Activated CD4-positive, CD25-positive, alpha-beta regulatory T cell treated with anti-CD3 and anti-CD28 coated beads, Interleukin-2, amount 50 U/mL, for 72 hours (primary cell): ENCODE data around the gene TATDN2.
"Not testable (repeated sequence)": the region's sequence is repeated elsewhere in the genome, so short reads cannot be mapped to it uniquely, and the experiment has no call there.

Experiments
- DNase-seq: peaks from one replicate; pipeline ENCODE4 v3.0.0; 2021

TATDN2 gene

GRCh38 chr3:10272476-10272875 is 24.2 kb downstream of the TATDN2 start:
- DNase-seq = not testable (repeated sequence)

GRCh38 chr3:10272977-10273376 is 24.7 kb downstream of the TATDN2 start:
- no peak for DNase-seq

GRCh38 chr3:10273702-10274305 is 25.5 kb downstream of the TATDN2 start:
- no peak for DNase-seq

GRCh38 chr3:10274601-10275000 is 26.3 kb downstream of the TATDN2 start:
- no peak for DNase-seq

GRCh38 chr3:10277115-10277625 is 28.9 kb downstream of the TATDN2 start:
- no peak for DNase-seq

GRCh38 chr3:10278501-10278900 is 30.2 kb downstream of the TATDN2 start:
- DNase-seq = no peak

GRCh38 chr3:10279384-10280176 is 31.3 kb downstream of the TATDN2 start:
- DNase-seq = no peak

- no peak for DNase-seq
Observed at GRCh38 chr3:10280177-10280529, 31.9 kb downstream of the TATDN2 start.

- no peak for DNase-seq
Observed at GRCh38 chr3:10280571-10280970, 32.3 kb downstream of the TATDN2 start.

- DNase-seq = no peak
Observed at GRCh38 chr3:10281951-10282350, 33.7 kb downstream of the TATDN2 start.

GRCh38 chr3:10283638-10284037 is 35.4 kb downstream of the TATDN2 start:
- no peak for DNase-seq

GRCh38 chr3:10284496-10284895 is 36.2 kb downstream of the TATDN2 start:
- no peak for DNase-seq

GRCh38 chr3:10285272-10286132 is 37.2 kb downstream of the TATDN2 start:
- DNase-seq = no peak

GRCh38 chr3:10286133-10286524 is 37.9 kb downstream of the TATDN2 start:
- DNase-seq = no peak

- no peak for DNase-seq
Observed at GRCh38 chr3:10286596-10287295, 38.5 kb downstream of the TATDN2 start.

GRCh38 chr3:10287936-10288574 is 39.8 kb downstream of the TATDN2 start:
- DNase-seq = no peak

- DNase-seq = no peak
Observed at GRCh38 chr3:10288575-10288960, 40.3 kb downstream of the TATDN2 start.

- DNase-seq = no peak
Observed at GRCh38 chr3:10289077-10289476, 40.8 kb downstream of the TATDN2 start.

GRCh38 chr3:10289787-10290355 is 41.6 kb downstream of the TATDN2 start:
- DNase-seq = no peak

- no peak for DNase-seq
Observed at GRCh38 chr3:10290481-10291176, 42.4 kb downstream of the TATDN2 start.

GRCh38 chr3:10291641-10292040 is 43.4 kb downstream of the TATDN2 start:
- DNase-seq = no peak
